Measurements from ENCODE around the gene NUPR1.

DNA sequence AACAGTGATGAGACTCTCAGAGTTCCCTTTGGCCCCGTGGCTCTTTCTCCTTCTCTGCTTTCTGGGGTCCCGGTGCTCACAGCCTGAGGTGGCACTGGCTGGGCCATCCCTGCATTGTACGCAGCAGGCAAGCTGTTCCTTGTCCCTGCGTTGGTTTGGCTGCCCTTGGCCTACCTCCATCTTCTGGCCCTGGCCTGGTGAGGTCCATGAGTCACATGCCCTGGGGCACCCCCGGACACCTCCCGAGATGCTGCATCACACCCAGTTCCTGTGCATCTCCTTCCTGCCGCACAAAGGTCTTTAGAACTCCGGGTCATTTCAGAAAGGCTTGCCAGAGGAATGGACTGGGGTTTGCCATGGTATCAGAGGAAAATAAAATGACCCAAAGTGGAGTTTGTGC is 48.6 kb upstream of the NUPR1 start:
- TF ChIP-seq, protein P1, sequence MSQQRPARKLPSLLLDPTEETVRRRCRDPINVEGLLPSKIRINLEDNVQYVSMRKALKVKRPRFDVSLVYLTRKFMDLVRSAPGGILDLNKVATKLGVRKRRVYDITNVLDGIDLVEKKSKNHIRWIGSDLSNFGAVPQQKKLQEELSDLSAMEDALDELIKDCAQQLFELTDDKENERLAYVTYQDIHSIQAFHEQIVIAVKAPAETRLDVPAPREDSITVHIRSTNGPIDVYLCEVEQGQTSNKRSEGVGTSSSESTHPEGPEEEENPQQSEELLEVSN (IDR thresholded peaks at IDR 0.05; ENCODE audit: borderline replicate concordance, low read depth), result no peak
- no peak for TF ChIP-seq POLR2A (IDR thresholded peaks at IDR 0.05; ENCODE audit: low read length)

All from A549 (cell line).